GM21526 (cell line): ENCODE results near the gene ADD2.

Source experiments
- ATAC-seq: cut with Tn5 transposase; IDR thresholded peaks from one replicate; pipeline ENCODE4 v1.9.1; 2021; ENCODE audit warnings: moderate library complexity; ENCODE audit not compliant: unreplicated experiment, low FRiP score

The ADD2 gene

GRCh38 chr2:70789304-70790135, 21.5 kb upstream of the ADD2 start:
- no peak for ATAC-seq

GRCh38 chr2:70785137-70785911, 17.3 kb upstream of the ADD2 start:
- ATAC-seq = no peak

DNA sequence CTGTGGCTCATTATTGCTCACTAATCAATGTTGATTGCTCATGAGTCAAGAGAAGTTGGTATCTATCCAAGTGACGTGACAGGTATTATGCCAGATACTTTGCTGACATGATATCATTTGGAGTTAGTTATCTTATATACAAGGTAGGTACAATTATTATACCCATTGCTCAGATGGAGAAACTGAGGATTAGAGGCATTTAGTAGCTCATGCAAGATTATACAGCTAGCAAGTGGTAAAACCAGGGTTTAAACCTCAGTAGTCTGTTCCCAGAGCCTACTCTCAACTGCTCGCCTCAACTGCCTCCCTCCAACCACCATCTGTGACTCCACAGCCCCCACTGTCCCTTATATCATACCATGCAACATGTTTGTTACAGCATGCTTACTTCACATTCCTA, 16.3 kb upstream of the ADD2 start:
- ATAC-seq = no peak

DNA sequence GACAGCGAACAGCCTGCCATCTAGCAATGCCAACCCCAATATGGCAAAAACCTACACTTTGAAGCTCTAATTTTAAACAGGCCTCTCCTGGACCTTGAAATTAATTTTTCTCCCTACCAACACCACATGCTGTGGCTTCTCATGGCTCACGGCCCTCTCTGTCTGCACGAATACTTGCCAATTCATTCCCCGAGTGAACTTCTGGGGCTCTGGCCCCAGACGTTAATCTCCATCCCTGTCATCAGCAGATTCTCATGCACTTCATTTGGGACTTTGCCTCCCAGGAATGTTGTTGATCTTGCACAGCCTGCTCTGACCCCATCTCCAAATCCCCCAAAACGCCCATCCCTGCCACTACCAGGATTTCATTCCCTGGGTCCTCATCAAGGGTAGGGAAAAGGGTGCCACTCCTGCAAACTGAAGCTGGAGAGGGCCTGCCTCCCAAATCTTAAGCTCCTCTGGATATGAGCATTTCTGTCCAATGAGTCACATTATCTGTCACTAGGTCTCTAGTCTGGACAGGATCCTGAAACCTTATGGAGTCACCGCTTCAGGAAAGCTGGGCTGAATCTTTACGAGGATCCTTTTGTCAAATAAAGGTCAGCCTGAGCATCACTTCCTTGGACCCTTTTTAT, 12.0 kb upstream of the ADD2 start:
- no peak for ATAC-seq

GRCh38 chr2:70779491-70779890, 11.5 kb upstream of the ADD2 start:
- ATAC-seq = no peak

DNA sequence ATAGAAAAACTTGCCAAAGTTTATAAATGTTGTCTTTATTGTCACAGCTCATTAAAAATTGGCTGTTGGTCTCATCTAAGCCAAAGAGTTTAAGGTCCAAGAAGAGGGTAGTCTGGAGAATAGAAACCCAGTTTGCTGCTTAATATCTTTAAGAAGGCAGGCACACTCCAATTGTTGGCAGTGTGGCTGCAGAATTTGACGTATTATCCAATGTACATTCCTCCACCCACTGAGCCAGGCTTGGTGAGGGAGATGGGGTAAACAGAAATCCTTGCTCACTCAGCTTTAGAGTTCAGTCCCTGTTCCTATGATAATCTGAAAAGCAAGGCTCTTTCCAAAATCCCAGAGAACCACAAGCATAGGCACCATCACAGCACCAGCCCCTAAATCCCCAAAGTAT, 10.7 kb upstream of the ADD2 start:
- ATAC-seq = no peak

DNA sequence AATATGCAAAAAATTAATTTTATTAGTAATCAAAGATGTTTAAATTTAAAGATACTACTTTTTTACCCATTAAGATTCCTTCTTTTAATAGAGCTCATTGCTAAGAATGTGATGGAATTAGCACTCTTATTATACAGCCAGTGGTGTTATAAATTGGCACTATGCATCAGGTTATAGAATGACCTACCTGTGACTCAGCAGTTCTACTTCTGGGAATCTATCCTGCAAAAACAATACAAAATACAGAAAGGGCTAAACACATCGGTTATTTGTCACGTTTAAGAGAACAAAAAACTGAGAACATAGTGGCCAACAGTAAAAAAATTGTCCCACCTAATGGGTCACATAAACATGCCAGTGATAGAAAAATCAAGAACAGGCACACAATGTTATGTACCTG, 9.4 kb upstream of the ADD2 start:
- ATAC-seq = no peak

DNA sequence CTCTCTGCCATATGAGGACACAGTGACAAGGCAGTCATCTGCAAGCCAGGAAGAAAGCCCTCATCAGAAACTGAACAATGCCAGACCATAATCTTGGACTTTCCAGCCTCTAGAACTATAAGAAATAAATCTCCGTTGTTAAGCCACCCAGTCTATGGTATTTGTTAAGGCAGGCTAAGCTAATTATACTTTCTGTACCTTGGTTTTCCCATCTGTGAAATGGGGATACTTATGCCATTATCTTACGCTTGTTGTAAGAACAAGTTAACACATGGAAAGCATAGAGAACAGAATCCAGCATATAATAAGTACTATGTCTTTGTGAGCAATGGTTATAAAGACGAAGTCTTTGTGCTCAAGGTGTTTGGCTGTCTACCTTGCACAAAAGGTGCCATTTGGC, 8.3 kb upstream of the ADD2 start:
- no peak for ATAC-seq

GRCh38 chr2:70775141-70775540, 7.1 kb upstream of the ADD2 start:
- ATAC-seq = no peak

DNA sequence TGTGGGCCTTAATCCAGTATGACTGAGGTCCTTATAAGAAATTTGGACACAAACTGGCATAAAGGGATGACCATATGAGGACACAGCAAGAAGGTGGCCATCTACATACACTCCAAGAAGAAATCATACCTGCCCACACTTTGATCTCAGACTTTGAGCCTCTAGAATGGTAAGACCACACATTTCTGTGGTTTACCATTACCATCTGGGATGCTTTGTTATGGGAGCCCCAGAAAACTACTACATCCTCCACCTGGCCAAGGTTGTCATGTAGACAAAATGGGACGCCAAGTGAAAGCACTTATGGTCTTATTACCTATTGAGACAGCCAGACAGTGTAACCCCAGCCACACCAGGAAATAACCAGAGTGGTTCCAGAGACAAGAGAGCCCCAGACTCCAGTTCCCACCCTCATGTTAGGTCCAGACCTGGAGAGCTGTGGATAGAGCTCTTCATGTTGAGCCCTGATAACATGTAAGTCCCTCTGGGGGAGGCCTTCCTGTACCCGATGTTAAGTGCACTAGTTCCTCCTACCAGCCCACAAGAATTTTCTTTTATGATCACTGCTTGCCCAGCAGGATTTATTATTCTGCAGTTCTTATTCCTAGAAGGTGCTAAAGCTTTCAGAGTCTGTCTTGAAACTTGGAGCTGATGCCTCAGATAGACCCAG, 4.6 kb upstream of the ADD2 start:
- ATAC-seq = no peak

DNA sequence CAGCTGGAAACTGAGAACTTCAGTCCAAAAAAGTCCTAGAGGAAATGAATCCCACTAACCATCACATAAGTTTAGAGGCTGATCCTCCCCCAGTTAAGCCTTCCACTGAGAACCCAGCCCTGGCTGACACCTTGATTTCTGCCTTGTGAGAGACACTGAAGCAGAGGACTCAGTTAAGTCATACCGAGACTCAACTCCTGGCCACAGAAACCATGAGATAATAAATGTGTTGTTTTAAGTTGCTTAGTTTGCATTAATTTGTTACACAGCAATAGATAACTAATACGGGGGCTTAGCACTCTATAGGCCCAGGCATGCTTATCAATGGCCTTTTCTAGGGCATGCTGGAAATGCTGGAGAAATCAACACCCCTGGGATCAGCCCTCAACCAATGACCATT, 3.4 kb upstream of the ADD2 start:
- no peak for ATAC-seq

DNA sequence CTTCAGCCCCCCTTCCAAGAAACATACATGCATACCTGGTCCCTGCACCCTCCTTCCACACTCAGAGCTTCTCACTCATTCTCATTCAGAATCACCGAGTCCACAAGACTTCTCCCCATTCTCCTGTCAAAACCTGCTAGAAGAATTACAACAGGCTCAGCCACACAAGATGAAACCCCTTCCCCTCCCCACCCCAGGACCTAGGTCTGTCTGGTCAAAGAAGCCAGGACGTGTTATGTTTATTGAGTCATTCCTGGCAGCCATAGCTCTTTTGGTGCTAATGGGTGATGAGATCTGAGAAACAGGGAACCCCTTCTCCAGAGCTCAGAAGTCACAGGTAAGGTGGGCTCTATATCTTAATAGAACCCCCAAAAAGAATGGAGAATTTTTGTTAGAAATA, 1.4 kb upstream of the ADD2 start:
- ATAC-seq = no peak

GRCh38 chr2:70768590-70769085, 638 bp upstream of the ADD2 start:
- ATAC-seq = no peak

DNA sequence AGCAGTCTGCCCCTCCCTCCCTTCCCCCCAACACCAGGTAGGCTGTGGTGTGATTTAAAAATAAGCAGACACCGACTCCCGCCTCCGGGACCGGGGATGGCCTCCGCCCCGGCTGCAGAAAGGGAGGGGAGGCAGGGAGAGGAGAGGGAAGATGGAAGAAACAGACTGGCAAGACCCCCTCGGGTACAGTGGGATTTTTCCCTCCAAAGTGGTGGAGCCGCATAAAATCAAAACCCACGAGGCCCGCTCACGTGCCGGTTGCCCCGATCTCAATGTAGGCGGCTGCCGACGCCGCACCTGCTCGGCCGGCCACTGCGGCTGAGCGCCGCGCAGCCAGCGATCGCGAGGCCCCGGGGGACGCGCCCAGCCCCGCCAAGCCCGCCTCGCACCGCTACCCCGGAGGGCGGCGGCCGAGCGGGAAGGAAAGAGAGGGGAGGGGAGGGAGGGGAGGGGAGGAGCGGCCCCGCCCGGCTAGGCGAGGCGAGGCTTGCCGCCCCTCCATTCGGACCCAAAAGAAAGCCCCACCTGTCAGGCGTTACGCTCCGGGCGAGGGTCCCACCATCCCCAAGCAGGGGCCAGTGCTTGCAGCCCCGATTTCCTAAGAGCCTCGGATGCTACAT, 811 bp downstream of the ADD2 start:
- ATAC-seq = no peak

DNA sequence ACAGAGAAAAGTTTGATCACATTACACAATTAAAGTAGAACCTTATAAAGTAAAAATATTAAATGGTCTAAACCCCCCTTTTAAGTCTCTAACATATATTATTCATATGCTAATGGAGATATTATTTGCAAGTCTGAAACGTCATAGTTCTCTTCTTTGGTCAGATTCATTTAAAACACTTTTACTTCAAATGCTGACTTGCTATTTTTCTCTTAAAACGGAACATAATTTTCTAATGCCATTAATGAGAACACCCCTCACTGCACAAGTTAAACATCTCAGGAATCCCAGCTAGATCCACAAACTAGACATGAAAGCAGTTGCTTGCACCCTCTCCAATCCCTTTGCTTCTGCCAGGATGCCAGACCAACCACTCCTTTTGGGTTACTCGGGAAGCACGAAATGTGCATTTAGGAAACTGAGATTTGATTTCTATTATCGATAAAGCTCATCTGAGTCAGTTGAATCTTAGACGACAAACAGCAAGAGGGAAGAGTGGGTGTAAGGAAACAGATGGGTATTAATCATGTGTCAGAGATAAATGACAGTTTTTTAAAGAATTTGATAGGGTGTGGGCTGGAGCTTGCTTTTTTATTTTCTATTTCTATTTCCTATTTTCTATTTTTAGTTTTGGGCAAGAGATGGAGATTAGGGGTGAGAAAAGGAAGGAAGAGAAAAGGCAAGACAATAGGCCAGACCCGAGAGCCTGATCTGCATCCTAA, 1.5 kb downstream of the ADD2 start:
- ATAC-seq = no peak

- no peak for ATAC-seq
Measured at GRCh38 chr2:70765507-70765906, 2.5 kb downstream of the ADD2 start.

GRCh38 chr2:70759446-70759845, 8.6 kb downstream of the ADD2 start:
- no peak for ATAC-seq

DNA sequence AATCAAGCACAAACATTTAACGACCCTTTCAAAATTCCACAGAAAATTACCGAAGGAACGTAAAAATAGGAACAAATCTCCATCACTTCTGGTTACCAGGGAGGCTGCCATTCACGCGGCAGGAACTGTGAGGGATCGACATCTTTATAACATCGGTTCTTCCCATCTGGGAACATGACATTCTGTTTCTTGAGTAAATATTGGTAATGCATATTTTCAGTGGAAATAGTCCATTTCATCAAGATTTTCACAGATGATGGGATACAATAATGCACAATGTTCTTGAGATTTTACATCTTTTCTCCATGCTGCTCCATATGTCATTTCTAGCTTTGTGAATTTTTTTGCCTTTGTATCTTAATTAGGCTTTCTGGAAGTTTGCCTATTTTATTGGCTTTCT, 10.0 kb downstream of the ADD2 start:
- no peak for ATAC-seq

DNA sequence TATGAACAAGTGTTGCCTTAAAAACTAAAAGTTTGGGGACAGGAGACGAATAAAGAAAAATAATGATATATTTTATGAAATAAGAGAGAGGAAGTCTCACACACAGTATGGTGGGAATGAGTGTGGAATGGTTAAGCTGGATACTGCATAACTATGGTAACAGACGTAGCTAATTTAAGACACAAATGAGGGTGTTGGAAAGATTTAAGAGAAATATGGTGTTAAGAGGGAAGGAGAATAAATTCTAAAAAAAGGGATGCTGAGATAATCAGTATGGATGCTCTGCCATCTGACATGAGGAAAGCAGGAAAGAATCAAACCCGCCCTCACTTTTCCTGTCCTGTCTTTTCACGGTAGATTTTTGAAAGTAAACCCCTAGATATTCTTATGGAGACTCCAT, 10.6 kb downstream of the ADD2 start:
- no peak for ATAC-seq

DNA sequence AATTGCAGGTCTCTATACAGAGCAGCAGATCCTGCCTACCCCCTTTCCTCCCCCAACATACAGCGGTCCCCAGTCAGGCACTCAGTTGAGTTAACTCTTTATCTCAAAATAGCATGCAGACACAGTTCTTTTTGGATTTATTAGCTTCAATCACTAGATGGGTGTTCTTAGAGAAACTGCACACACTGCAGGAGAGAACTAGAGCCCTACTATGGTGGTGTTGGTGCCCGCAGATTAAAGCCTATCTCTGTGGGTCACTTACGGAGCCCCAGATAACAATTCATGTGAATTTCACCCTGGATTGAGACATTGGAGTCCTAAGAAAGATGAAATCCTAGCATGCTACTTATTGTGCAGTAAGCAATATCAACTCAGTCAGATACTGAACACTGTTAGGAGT, 11.9 kb downstream of the ADD2 start:
- no peak for ATAC-seq
